IMR-90 (cell line): Measurements from ENCODE around the gene MPRIP. TPM values are rescaled to one million over a fixed set of nuclear protein-coding genes. Genes with fewer than 3 reads are reported as not detected.

ENCODE experiments used
- ATAC-seq: fragments of 200-7000 bp; cut with Tn5 transposase; 2 replicates; pipeline ENCODE4 v1.9.1; 2020; ENCODE audit warnings: low read depth, mild to moderate bottlenecking, moderate library complexity
- BruUV-seq: library from RNA; stranded (reverse); fragments of 400-500 nt; replicated peaks from 2 replicates; lab custom pipeline; 2021; lab: Mats Ljungman, UMichigan
- CTCF ChIA-PET: fragments of 300-600 bp; formaldehyde crosslinking; extraction: SDS; loops from one replicate; lab custom pipeline; 2021; ENCODE audit warnings: antibody characterized with exemption; lab: Yijun Ruan, JAX
- POLR2A ChIA-PET: fragments of 300-600 bp; sonication (Branson Sonifier 250); formaldehyde crosslinking; loops from one replicate; lab custom pipeline; 2022; ENCODE audit warnings: antibody characterized with exemption; ENCODE audit not compliant: unreplicated experiment; lab: Charles Lee
- DNase-seq: peaks from one replicate; pipeline ENCODE4 v3.0.0; 2013
- H2AFZ ChIP-seq: replicated peaks from 2 replicates; pipeline ENCODE3; 2013; ENCODE audit warnings: low read length, mild to moderate bottlenecking; ENCODE audit not compliant: poor library complexity
- H2AK5ac ChIP-seq: 2 replicates; pipeline ENCODE4 v1.6.1; 2013; ENCODE audit warnings: low read depth, low read length, inconsistent platforms
- H2AK9ac ChIP-seq: replicated peaks from 2 replicates; pipeline ENCODE3; 2013; ENCODE audit warnings: mild to moderate bottlenecking, low read depth, low read length, moderate library complexity; ENCODE audit not compliant: poor library complexity
- H2BK120ac ChIP-seq: 2 replicates; pipeline ENCODE4 v1.6.1; 2013; ENCODE audit warnings: low read depth, low read length, inconsistent platforms
- H2BK15ac ChIP-seq: 3 replicates; pipeline ENCODE4 v1.6.1; 2013; ENCODE audit warnings: low read depth, low read length, inconsistent platforms
- H2BK20ac ChIP-seq: 2 replicates; pipeline ENCODE4 v1.6.1; 2013; ENCODE audit warnings: low read depth, mild to moderate bottlenecking, inconsistent platforms, low read length, moderate library complexity
- H2BK5ac ChIP-seq: 2 replicates; pipeline ENCODE4 v1.6.1; 2013; ENCODE audit warnings: mild to moderate bottlenecking, low read depth, low read length, inconsistent platforms; ENCODE audit not compliant: poor library complexity, severe bottlenecking
- H3K14ac ChIP-seq: replicated peaks from 2 replicates; pipeline ENCODE4 v1.6.1; 2013; ENCODE audit warnings: low read depth, low read length, inconsistent platforms
- H3K18ac ChIP-seq: 2 replicates; pipeline ENCODE4 v1.6.1; 2013; ENCODE audit warnings: low read depth, low read length, control low read depth
- H3K23ac ChIP-seq: 2 replicates; pipeline ENCODE4 v1.6.1; 2013; ENCODE audit warnings: low read depth, low read length, inconsistent platforms
- H3K27ac ChIP-seq: 2 replicates; pipeline ENCODE4 v1.5.1; 2013; ENCODE audit warnings: mild to moderate bottlenecking, control low read depth, low read length; ENCODE audit not compliant: insufficient read depth
- H3K27me3 ChIP-seq: 2 replicates; pipeline ENCODE4 v1.6.1; 2013; ENCODE audit warnings: low read length; ENCODE audit not compliant: control insufficient read depth, insufficient read depth
- H3K36me3 ChIP-seq: 2 replicates; pipeline ENCODE4 v1.6.1; 2013; ENCODE audit warnings: low read length, mixed read lengths; ENCODE audit not compliant: control insufficient read depth, insufficient read depth
- H3K4ac ChIP-seq: 2 replicates; pipeline ENCODE4 v1.6.1; 2013; ENCODE audit warnings: low read depth, low read length, inconsistent platforms
- H3K4me1 ChIP-seq: 2 replicates; pipeline ENCODE4 v1.6.1; 2013; ENCODE audit warnings: low read length, mixed read lengths; ENCODE audit not compliant: control insufficient read depth, insufficient read depth
- H3K4me2 ChIP-seq: 2 replicates; pipeline ENCODE4 v1.6.1; 2013; ENCODE audit warnings: low read depth, mild to moderate bottlenecking, control low read depth, low read length, moderate library complexity
- H3K4me3 ChIP-seq: 2 replicates; pipeline ENCODE4 v1.5.1; 2013; ENCODE audit warnings: low read depth, mild to moderate bottlenecking, control low read depth, low read length, moderate library complexity; ENCODE audit not compliant: insufficient read depth
- H3K56ac ChIP-seq: 2 replicates; pipeline ENCODE4 v1.6.1; 2013; ENCODE audit warnings: low read length, inconsistent platforms; ENCODE audit not compliant: insufficient read depth; ENCODE audit errors: extremely low read depth
- H3K79me1 ChIP-seq, 2 experiments: 2 replicates each; pipeline ENCODE4 v1.6.1; 2013; ENCODE audit warnings: low read length in 2 of 2, inconsistent platforms in 1 of 2, low read depth in 1 of 2
- H3K9ac ChIP-seq: 2 replicates; pipeline ENCODE4 v1.6.1; 2013; ENCODE audit warnings: low read depth, low read length, control low read depth
- H3K9me1 ChIP-seq: 2 replicates; pipeline ENCODE4 v1.6.1; 2013; ENCODE audit warnings: low read length, inconsistent platforms; ENCODE audit not compliant: insufficient read depth
- H3K9me3 ChIP-seq: 2 replicates; pipeline ENCODE4 v1.6.1; 2013; ENCODE audit warnings: low read length; ENCODE audit not compliant: control insufficient read depth, insufficient read depth
- H4K20me1 ChIP-seq: 2 replicates; pipeline ENCODE4 v1.6.1; 2013; ENCODE audit warnings: low read length, inconsistent platforms; ENCODE audit not compliant: insufficient read depth
- H4K5ac ChIP-seq: 2 replicates; pipeline ENCODE4 v1.6.1; 2013; ENCODE audit warnings: mild to moderate bottlenecking, low read depth, low read length, control low read depth
- H4K8ac ChIP-seq, 2 experiments: 2 replicates each; pipeline ENCODE4 v1.6.1; 2013; ENCODE audit warnings: low read depth in 2 of 2, low read length in 2 of 2, control low read depth in 1 of 2, inconsistent platforms in 1 of 2
- H4K91ac ChIP-seq: 2 replicates; pipeline ENCODE4 v1.6.1; 2013; ENCODE audit warnings: low read depth, low read length, inconsistent platforms; ENCODE audit not compliant: insufficient read depth
- BHLHE40 ChIP-seq: fragments of 150-350 bp; IDR thresholded peaks from 2 replicates; pipeline ENCODE4 v1.6.1; 2016; ENCODE audit warnings: mild to moderate bottlenecking, low read depth, low read length
- CEBPB ChIP-seq: IDR thresholded peaks from 2 replicates; pipeline ENCODE4 v1.6.1; 2012; ENCODE audit warnings: low read depth, low read length, improper control_type of control experiment
- CHD1 ChIP-seq: IDR thresholded peaks from 2 replicates; pipeline ENCODE4 v1.6.1; 2012; ENCODE audit warnings: low read depth, low read length, improper control_type of control experiment
- CTCF ChIP-seq: conservative IDR thresholded peaks from 2 replicates; pipeline ENCODE4 v1.5.1; 2012; ENCODE audit warnings: mild to moderate bottlenecking, low read depth, low read length, improper control_type of control experiment
- ELK1 ChIP-seq: fragments of 150-350 bp; IDR thresholded peaks from 2 replicates; pipeline ENCODE4 v1.6.1; 2016; ENCODE audit warnings: low read depth, mild to moderate bottlenecking, low read length, moderate library complexity, borderline replicate concordance
- FOS ChIP-seq: fragments of 150-350 bp; IDR thresholded peaks from 2 replicates; pipeline ENCODE4 v1.6.1; 2016; ENCODE audit warnings: low read depth, low read length
- MAFK ChIP-seq: IDR thresholded peaks from 2 replicates; pipeline ENCODE4 v1.6.1; 2012; ENCODE audit warnings: low read depth, low read length, improper control_type of control experiment
- MAZ ChIP-seq: IDR thresholded peaks from 2 replicates; pipeline ENCODE4 v1.6.1; 2012; ENCODE audit warnings: low read depth, mild to moderate bottlenecking, low read length, improper control_type of control experiment, moderate library complexity, borderline replicate concordance
- MXI1 ChIP-seq: IDR thresholded peaks from 2 replicates; pipeline ENCODE4 v1.6.1; 2012; ENCODE audit warnings: low read depth, mild to moderate bottlenecking, low read length, moderate library complexity, borderline replicate concordance
- NFE2L2 ChIP-seq: fragments of 150-350 bp; IDR thresholded peaks from 2 replicates; pipeline ENCODE4 v1.6.1; 2016; ENCODE audit warnings: low read depth, mild to moderate bottlenecking, low read length
- POLR2A ChIP-seq: IDR thresholded peaks from 2 replicates; pipeline ENCODE4 v1.6.1; 2012; ENCODE audit warnings: mild to moderate bottlenecking, low read depth, low read length
- RAD21 ChIP-seq: IDR thresholded peaks from 2 replicates; pipeline ENCODE4 v1.6.1; 2012; ENCODE audit warnings: low read length, improper control_type of control experiment
- RCOR1 ChIP-seq: IDR thresholded peaks from 2 replicates; pipeline ENCODE4 v1.6.1; 2012; ENCODE audit warnings: mild to moderate bottlenecking, low read length, improper control_type of control experiment; ENCODE audit not compliant: insufficient replicate concordance
- RFX5 ChIP-seq: IDR thresholded peaks from 2 replicates; pipeline ENCODE4 v1.8.0; 2012; ENCODE audit warnings: low read depth, mild to moderate bottlenecking, low read length, moderate library complexity
- SMC3 ChIP-seq: fragments of 150-350 bp; IDR thresholded peaks from 2 replicates; pipeline ENCODE4 v1.6.1; 2016; ENCODE audit warnings: low read depth, mild to moderate bottlenecking, antibody characterized with exemption, low read length, moderate library complexity
- USF2 ChIP-seq: fragments of 150-350 bp; IDR thresholded peaks from 2 replicates; pipeline ENCODE4 v1.6.1; 2017; ENCODE audit warnings: mild to moderate bottlenecking, antibody characterized with exemption, low read length, low read depth
- WGBS, 2 experiments: methylation state at CpG; one replicate each; pipeline versions ENCODE4 v1.1.5 to v1.1.7; 2013; ENCODE audit warnings: missing lambda C conversion rate in 2 of 2; ENCODE audit not compliant: insufficient read length in 1 of 2; ENCODE audit errors: extremely low coverage in 2 of 2; 5-methylcytosine and 5-hydroxymethylcytosine counted together
- dilution Hi-C: fragments of 300-500 bp; cut with HindIII; formaldehyde crosslinking; loops from one replicate; pipeline ENCODE4 v1.14.3; 2018; ENCODE audit warnings: low sequenced_read_pairs; ENCODE audit not compliant: unreplicated experiment
- in situ Hi-C: fragments of 300-500 bp; cut with MboI; formaldehyde crosslinking; loops from 3 replicates; pipeline ENCODE4 v1.14.3; 2019; ENCODE audit warnings: low sequenced_read_pairs, inconsistent platforms, mixed read lengths
- intact Hi-C: fragments of 100-400 bp; cut with micrococcal nuclease; formaldehyde crosslinking; loops from 2 replicates; pipeline ENCODE4 v1.10.0; 2022
- polyA plus RNA-seq, 3 experiments: library from polyadenylated mRNA; depleted of rRNA; stranded (reverse); fragments of >200 nt; gene quantifications; 2 replicates each; pipeline ENCODE4 v1.2.3, GENCODE V29; 2012; ENCODE audit warnings: low replicate concordance in 1 of 3
- total RNA-seq: library from RNA; depleted of rRNA; stranded (reverse); fragments of >200 nt; gene quantifications from 2 replicates; pipeline ENCODE4 v1.2.3, GENCODE V29; 2012

MPRIP gene
- total and polyA plus RNA-seq, 2 of the 4 experiments (the other 2 are of a cell fraction): 111 to 149 TPM

DNA sequence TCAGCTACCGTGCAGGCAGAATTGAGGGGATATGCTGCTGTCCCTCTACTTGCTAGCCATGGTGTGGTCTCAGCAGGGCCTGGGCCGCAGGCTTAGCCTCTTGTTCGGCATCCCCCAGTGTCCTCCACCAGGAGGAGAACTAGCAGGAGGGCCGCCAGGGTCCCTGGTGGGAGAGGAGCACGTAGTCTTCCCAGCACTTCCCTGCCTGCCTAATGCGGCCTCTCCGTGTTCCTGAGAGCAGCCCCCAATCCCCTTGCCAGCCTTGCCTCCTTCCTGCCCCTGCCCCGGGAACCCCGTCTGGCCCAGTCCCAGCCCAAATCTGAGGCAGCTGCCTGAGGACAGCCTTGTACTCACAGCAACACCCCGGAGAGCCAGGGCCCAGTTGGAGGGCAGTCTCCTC is 125.7 kb downstream of the MPRIP start:
- no peak overlapping the region for H3K4me2 ChIP-seq
- no peak overlapping the region for H2AK9ac ChIP-seq
- H3K56ac ChIP-seq: no peak overlapping the region
- peaks cover 4% of the 10 kb centered on the region; the same call in 1 of the 2 replicates for H3K9me1 ChIP-seq
- no peak overlapping the region for H4K5ac ChIP-seq
- no peak overlapping the region for H4K8ac ChIP-seq
- H2BK5ac ChIP-seq: no peak overlapping the region
- in situ Hi-C loops: no loop called here
- no CpG with 5 or more reads among the region's 10 CpGs for WGBS, 2 experiments
- peaks cover 12% of the 10 kb centered on the region for H4K20me1 ChIP-seq
- peaks cover 11 to 51% of the 10 kb centered on the region in 2 experiments for H3K79me1 ChIP-seq
- H3K23ac ChIP-seq: no peak overlapping the region
- dilution Hi-C loops: no loop called here
- no peak overlapping the region for H4K91ac ChIP-seq
- TF ChIP-seq ELK1 (no peak), RFX5 (no peak), MAFK (no peak), NFE2L2 (no peak), MXI1 (no peak), CHD1 (no peak), RAD21 (no peak), FOS (no peak), BHLHE40 (no peak), SMC3 (no peak), POLR2A (no peak), USF2 (no peak), RCOR1 (no peak), MAZ (no peak), CEBPB (no peak), CTCF (no peak)
- ATAC-seq: no peak
- BruUV-seq: no TSS peak
- no peaks in the 10 kb centered on the region for H3K4me1 ChIP-seq
- no peak overlapping the region for H3K4me3 ChIP-seq
- intact Hi-C loops: no loop called here
- CTCF ChIA-PET: no interaction called here
- H3K18ac ChIP-seq: no peak overlapping the region
- no peak overlapping the region for H2BK15ac ChIP-seq
- no peaks in the 10 kb centered on the region for H3K9me3 ChIP-seq
- no peaks in the 10 kb centered on the region for H3K27me3 ChIP-seq
- no peak for DNase-seq
- no peak overlapping the region for H3K4ac ChIP-seq
- no peak overlapping the region for H3K9ac ChIP-seq
- no peak overlapping the region for H2AK5ac ChIP-seq
- H3K14ac ChIP-seq: no peak overlapping the region
- POLR2A ChIA-PET: no interaction called here
- H3K27ac ChIP-seq: no peak overlapping the region
- H2AFZ ChIP-seq: no peak overlapping the region
- no peak overlapping the region for H2BK120ac ChIP-seq
- H2BK20ac ChIP-seq: no peak overlapping the region
- peaks cover 73% of the 10 kb centered on the region for H3K36me3 ChIP-seq
